ENCODE results near the gene TOX4.
"Not testable (repeated sequence)": the region's sequence is repeated elsewhere in the genome, so short reads cannot be mapped to it uniquely, and the experiment has no call there.

The TOX4 gene

GRCh38 chr14:21440859-21441258 is 36.1 kb upstream of the TOX4 start:
- Histone ChIP-seq H3K4me1 (ENCODE audit: control insufficient read depth, low read depth, low read length) (no peaks in the 10 kb centered on the region), H3K56ac (ENCODE audit: low read length) (no peak overlapping the region), H3K4me2 (ENCODE audit: low read length) (no peak overlapping the region), H4K5ac (ENCODE audit: low read length) (no peak overlapping the region), H3K27me3 (ENCODE audit: insufficient read depth, low read length, poor library complexity) (no peaks in the 10 kb centered on the region), H3K9ac (ENCODE audit: low read length) (no peak overlapping the region), H3K79me2 (ENCODE audit: control insufficient read depth, insufficient read depth, low read length) (peaks cover 40% of the 10 kb centered on the region), H3K4ac (ENCODE audit: low read depth, low read length) (no peak overlapping the region), H3K4me3 (ENCODE audit: low read length) (no peak overlapping the region), H3K18ac (ENCODE audit: low read length) (no peak overlapping the region), H3K79me1 (ENCODE audit: low read length) (peaks cover 7% of the 10 kb centered on the region), H2BK15ac (replicated peaks; ENCODE audit: low read depth) (no peak overlapping the region), H2BK5ac (ENCODE audit: low read length) (no peak overlapping the region), H2BK120ac (ENCODE audit: low read depth, low read length) (no peak overlapping the region), H2AK5ac (ENCODE audit: low read length) (no peak overlapping the region), H4K8ac (ENCODE audit: low read depth, low read length) (no peak overlapping the region), H3K36me3 (ENCODE audit: control insufficient read depth, insufficient read depth, low read length) (no peaks in the 10 kb centered on the region), H3K23ac (ENCODE audit: low read length) (no peak overlapping the region), H3K27ac (ENCODE audit: low read depth, low read length) (no peak overlapping the region)
- DNase-seq = peak; percentile 47

GRCh38 chr14:21442657-21443056 is 34.3 kb upstream of the TOX4 start:
- H3K18ac ChIP-seq (ENCODE audit: low read length); DNase-seq; H3K79me1 ChIP-seq (ENCODE audit: low read length); H2BK5ac ChIP-seq (ENCODE audit: low read length); H3K4me1 ChIP-seq (ENCODE audit: control insufficient read depth, low read depth, low read length); H3K4me2 ChIP-seq (ENCODE audit: low read length); H3K4ac ChIP-seq (ENCODE audit: low read depth, low read length); H4K8ac ChIP-seq (ENCODE audit: low read depth, low read length); H3K9ac ChIP-seq (ENCODE audit: low read length); H3K4me3 ChIP-seq (ENCODE audit: low read length); H2BK15ac ChIP-seq (replicated peaks; ENCODE audit: low read depth); H3K27me3 ChIP-seq (ENCODE audit: insufficient read depth, low read length, poor library complexity); H3K27ac ChIP-seq (ENCODE audit: low read depth, low read length); H2AK5ac ChIP-seq (ENCODE audit: low read length); H2BK120ac ChIP-seq (ENCODE audit: low read depth, low read length); H3K23ac ChIP-seq (ENCODE audit: low read length); H4K5ac ChIP-seq (ENCODE audit: low read length); H3K56ac ChIP-seq (ENCODE audit: low read length); H3K36me3 ChIP-seq (ENCODE audit: control insufficient read depth, insufficient read depth, low read length): not testable (repeated sequence)
- no CpG with 5 or more reads among the region's 1 CpG for WGBS (ENCODE audit: extremely low coverage, insufficient coverage, low lambda C conversion rate)
- H3K79me2 ChIP-seq (ENCODE audit: control insufficient read depth, insufficient read depth, low read length) = peaks cover 47% of the 10 kb centered on the region

- Histone ChIP-seq H2AK5ac (ENCODE audit: low read length) (no peak overlapping the region), H3K79me2 (ENCODE audit: control insufficient read depth, insufficient read depth, low read length) (peaks cover 60% of the 10 kb centered on the region), H3K18ac (ENCODE audit: low read length) (no peak overlapping the region), H2BK120ac (ENCODE audit: low read depth, low read length) (no peak overlapping the region), H3K23ac (ENCODE audit: low read length) (no peak overlapping the region), H3K4me1 (ENCODE audit: control insufficient read depth, low read depth, low read length) (no peaks in the 10 kb centered on the region), H3K79me1 (ENCODE audit: low read length) (no peaks in the 10 kb centered on the region), H3K56ac (ENCODE audit: low read length) (no peak overlapping the region), H3K4ac (ENCODE audit: low read depth, low read length) (no peak overlapping the region), H3K4me3 (ENCODE audit: low read length) (no peak overlapping the region), H4K5ac (ENCODE audit: low read length) (no peak overlapping the region), H4K8ac (ENCODE audit: low read depth, low read length) (no peak overlapping the region), H3K9ac (ENCODE audit: low read length) (no peak overlapping the region), H3K27ac (ENCODE audit: low read depth, low read length) (no peak overlapping the region), H2BK15ac (replicated peaks; ENCODE audit: low read depth) (no peak overlapping the region), H2BK5ac (ENCODE audit: low read length) (no peak overlapping the region), H3K36me3 (ENCODE audit: control insufficient read depth, insufficient read depth, low read length) (no peaks in the 10 kb centered on the region), H3K27me3 (ENCODE audit: insufficient read depth, low read length, poor library complexity) (no peaks in the 10 kb centered on the region), H3K4me2 (ENCODE audit: low read length) (no peak overlapping the region)
- WGBS (ENCODE audit: extremely low coverage, insufficient coverage, low lambda C conversion rate) = no CpG with 5 or more reads among the region's 1 CpG
- DNase-seq = no peak
Observed at GRCh38 chr14:21449899-21450216, 27.1 kb upstream of the TOX4 start.

GRCh38 chr14:21454843-21455544 is 22.0 kb upstream of the TOX4 start:
- no peak overlapping the region for H3K27ac ChIP-seq (ENCODE audit: low read depth, low read length)
- H4K5ac ChIP-seq (ENCODE audit: low read length) = no peak overlapping the region
- no peaks in the 10 kb centered on the region for H3K79me1 ChIP-seq (ENCODE audit: low read length)
- H3K79me2 ChIP-seq (ENCODE audit: control insufficient read depth, insufficient read depth, low read length) = peaks cover 37% of the 10 kb centered on the region
- H2BK120ac ChIP-seq (ENCODE audit: low read depth, low read length) = no peak overlapping the region
- no peak overlapping the region for H3K18ac ChIP-seq (ENCODE audit: low read length)
- peak; percentile 30 for DNase-seq
- H2BK15ac ChIP-seq (replicated peaks; ENCODE audit: low read depth) = no peak overlapping the region
- H3K36me3 ChIP-seq (ENCODE audit: control insufficient read depth, insufficient read depth, low read length) = no peaks in the 10 kb centered on the region
- H3K56ac ChIP-seq (ENCODE audit: low read length) = peak overlapping the region; percentile 52
- no peak overlapping the region for H3K4ac ChIP-seq (ENCODE audit: low read depth, low read length)
- WGBS (ENCODE audit: extremely low coverage, insufficient coverage, low lambda C conversion rate) = no CpG with 5 or more reads among the region's 15 CpGs
- H3K4me3 ChIP-seq (ENCODE audit: low read length) = peak overlapping the region; percentile 26
- H2BK5ac ChIP-seq (ENCODE audit: low read length) = no peak overlapping the region
- H3K4me1 ChIP-seq (ENCODE audit: control insufficient read depth, low read depth, low read length) = no peaks in the 10 kb centered on the region
- no peak overlapping the region for H4K8ac ChIP-seq (ENCODE audit: low read depth, low read length)
- no peaks in the 10 kb centered on the region for H3K27me3 ChIP-seq (ENCODE audit: insufficient read depth, low read length, poor library complexity)
- no peak overlapping the region for H3K23ac ChIP-seq (ENCODE audit: low read length)
- peak overlapping the region; percentile 79 for H3K4me2 ChIP-seq (ENCODE audit: low read length)
- no peak overlapping the region for H2AK5ac ChIP-seq (ENCODE audit: low read length)
- H3K9ac ChIP-seq (ENCODE audit: low read length) = peak overlapping the region; percentile 52

- peak overlapping the region; percentile 26 for H3K4me3 ChIP-seq (ENCODE audit: low read length)
- H3K27ac ChIP-seq (ENCODE audit: low read depth, low read length) = peak overlapping the region; percentile 44
- no peaks in the 10 kb centered on the region for H3K36me3 ChIP-seq (ENCODE audit: control insufficient read depth, insufficient read depth, low read length)
- no peak overlapping the region for H2BK5ac ChIP-seq (ENCODE audit: low read length)
- H3K18ac ChIP-seq (ENCODE audit: low read length) = peak overlapping the region; percentile 44
- H3K56ac ChIP-seq (ENCODE audit: low read length) = peak overlapping the region; percentile 52
- no peak overlapping the region for H4K8ac ChIP-seq (ENCODE audit: low read depth, low read length)
- no peak overlapping the region for H2BK15ac ChIP-seq (replicated peaks; ENCODE audit: low read depth)
- no peak overlapping the region for H4K5ac ChIP-seq (ENCODE audit: low read length)
- H2AK5ac ChIP-seq (ENCODE audit: low read length) = no peak overlapping the region
- H3K27me3 ChIP-seq (ENCODE audit: insufficient read depth, low read length, poor library complexity) = no peaks in the 10 kb centered on the region
- H3K23ac ChIP-seq (ENCODE audit: low read length) = no peak overlapping the region
- no peaks in the 10 kb centered on the region for H3K79me1 ChIP-seq (ENCODE audit: low read length)
- H3K4ac ChIP-seq (ENCODE audit: low read depth, low read length) = peak overlapping the region; percentile 63
- peaks cover 37% of the 10 kb centered on the region for H3K79me2 ChIP-seq (ENCODE audit: control insufficient read depth, insufficient read depth, low read length)
- H3K4me2 ChIP-seq (ENCODE audit: low read length) = peak overlapping the region; percentile 79
- no peak for DNase-seq
- H2BK120ac ChIP-seq (ENCODE audit: low read depth, low read length) = peak overlapping the region; percentile 30
- no CpG with 5 or more reads among the region's 17 CpGs for WGBS (ENCODE audit: extremely low coverage, insufficient coverage, low lambda C conversion rate)
- H3K4me1 ChIP-seq (ENCODE audit: control insufficient read depth, low read depth, low read length) = no peaks in the 10 kb centered on the region
- H3K9ac ChIP-seq (ENCODE audit: low read length) = peak overlapping the region; percentile 52
Observed at GRCh38 chr14:21455592-21455911, 21.4 kb upstream of the TOX4 start.
